Stimulated activated CD8-positive, alpha-beta memory T cell treated with anti-CD3 and anti-CD28 coated beads, Interleukin-15, amount 100 ng/mL, for 4 hours (primary cell): ENCODE measurements around the gene SP5.
"Not testable (repeated sequence)": the region's sequence is repeated elsewhere in the genome, so short reads cannot be mapped to it uniquely, and the experiment has no call there.

Source experiments
- DNase-seq, 2 donors: peaks; one replicate each; pipeline ENCODE4 v3.0.0-alpha.2; 2020; ENCODE audit warnings: low read depth in 2 of 2

The SP5 gene

GRCh38 chr2:170711196-170711773 lies 3.9 kb upstream of the SP5 start:
- DNase-seq, result no peak

GRCh38 chr2:170711774-170712652 lies 3.1 kb upstream of the SP5 start:
- DNase-seq, result no peak

GRCh38 chr2:170712653-170713542 lies 2.2 kb upstream of the SP5 start:
- no peak for DNase-seq

- DNase-seq, result no peak
These were observed 1.4 kb upstream of the SP5 start for GRCh38 chr2:170713543-170714380.

- no peak for DNase-seq
These were observed 616 bp upstream of the SP5 start for GRCh38 chr2:170714381-170715061.

- DNase-seq, result no peak
These were observed 1.0 kb downstream of the SP5 start for GRCh38 chr2:170715932-170716777.

GRCh38 chr2:170716851-170717598 lies 1.9 kb downstream of the SP5 start:
- DNase-seq, result no peak

GRCh38 chr2:170717599-170717963 lies 2.4 kb downstream of the SP5 start:
- no peak for DNase-seq

- no peak for DNase-seq
These were observed 3.0 kb downstream of the SP5 start for GRCh38 chr2:170717991-170718589.

GRCh38 chr2:170719810-170720209 lies 4.7 kb downstream of the SP5 start:
- no peak for DNase-seq

- no peak for DNase-seq
These were observed 6.5 kb downstream of the SP5 start for GRCh38 chr2:170721678-170722077.

GRCh38 chr2:170722301-170722700 lies 7.2 kb downstream of the SP5 start:
- DNase-seq, result no peak

- DNase-seq, result no peak
These were observed 8.4 kb downstream of the SP5 start for GRCh38 chr2:170723446-170723958.

GRCh38 chr2:170733798-170734600 lies 18.9 kb downstream of the SP5 start:
- DNase-seq, result no peak

- DNase-seq, result not testable (repeated sequence)
These were observed 19.5 kb downstream of the SP5 start for GRCh38 chr2:170734601-170735000.

- DNase-seq, result no peak
These were observed 21.5 kb downstream of the SP5 start for GRCh38 chr2:170736628-170737027.

GRCh38 chr2:170737406-170737805 lies 22.3 kb downstream of the SP5 start:
- DNase-seq, result no peak

- DNase-seq, result no peak
These were observed 22.7 kb downstream of the SP5 start for GRCh38 chr2:170737821-170738220.
